Measurements from ENCODE around the gene HSFX4.

- TF ChIP-seq EZH2phosphoT487 (IDR thresholded peaks at IDR 0.05; ENCODE audit: insufficient read depth, low read depth) (no peak), EZH2 (IDR thresholded peaks at IDR 0.05; ENCODE audit: insufficient read depth, poor library complexity, severe bottlenecking) (no peak)
Measured at GRCh38 chrX:149961572-149961971, 32.2 kb downstream of the HSFX4 start.
